GM12878 (cell line): ENCODE data around the gene DNMT3A. TPM values are rescaled to one million over a fixed set of nuclear protein-coding genes. Genes with fewer than 3 reads are reported as not detected.

Experiments
- ATF7 ChIP-seq: fragments of 450-650 bp; IDR thresholded peaks from 2 replicates; pipeline ENCODE4 v1.6.1; 2016; ENCODE audit warnings: low read depth, mild to moderate bottlenecking
- CHD2 ChIP-seq: IDR thresholded peaks from 2 replicates; pipeline ENCODE4 v1.6.1; 2011; ENCODE audit warnings: low read depth, low read length, improper control_type of control experiment, borderline replicate concordance
- CUX1 ChIP-seq: IDR thresholded peaks from 2 replicates; pipeline ENCODE4 v1.6.1; 2012; ENCODE audit warnings: improper control_type of control experiment, low read depth, low read length; ENCODE audit not compliant: insufficient replicate concordance
- HSF1 ChIP-seq: fragments of 150-350 bp; IDR thresholded peaks from 2 replicates; pipeline ENCODE4 v1.6.1; 2014; ENCODE audit warnings: mild to moderate bottlenecking, low read depth, low read length
- IKZF1 ChIP-seq: fragments of 450-650 bp; conservative IDR thresholded peaks from 2 replicates; pipeline ENCODE4 v1.6.1; 2017; ENCODE audit warnings: antibody characterized with exemption, mild to moderate bottlenecking
- JUNB ChIP-seq: IDR thresholded peaks from 2 replicates; pipeline ENCODE4 v1.6.1; 2016; ENCODE audit warnings: antibody characterized with exemption, mild to moderate bottlenecking
- MTA2 ChIP-seq: fragments of 450-650 bp; IDR thresholded peaks from 2 replicates; pipeline ENCODE4 v1.6.1; 2016; ENCODE audit warnings: low read depth, mild to moderate bottlenecking, moderate library complexity
- NR2C2 ChIP-seq: IDR thresholded peaks from 2 replicates; pipeline ENCODE4 v1.6.1; 2011; ENCODE audit warnings: borderline replicate concordance, low read depth; ENCODE audit not compliant: control insufficient read depth, insufficient read length
- PAX8 ChIP-seq: fragments of 450-650 bp; IDR thresholded peaks from 2 replicates; pipeline ENCODE4 v1.6.1; 2017; ENCODE audit warnings: mild to moderate bottlenecking, moderate library complexity
- PKNOX1 ChIP-seq: fragments of 450-650 bp; IDR thresholded peaks from 2 replicates; pipeline ENCODE4 v1.6.1; 2016; ENCODE audit warnings: mild to moderate bottlenecking
- SP1 ChIP-seq: IDR thresholded peaks from one replicate; pipeline ENCODE4 v1.6.1; 2011; ENCODE audit warnings: low read depth, low read length
- TCF12 ChIP-seq: IDR thresholded peaks from 2 replicates; pipeline ENCODE4 v1.6.1; 2011; ENCODE audit warnings: low read depth, mild to moderate bottlenecking, low read length
- TCF7 ChIP-seq: IDR thresholded peaks from 2 replicates; pipeline ENCODE4 v1.6.1; 2014; ENCODE audit warnings: antibody characterized with exemption, borderline replicate concordance
- YY1 ChIP-seq: IDR thresholded peaks from 2 replicates; pipeline ENCODE4 v1.6.1; 2011; ENCODE audit warnings: low read depth, mild to moderate bottlenecking, low read length
- polyA plus RNA-seq, 11 experiments: library from polyadenylated mRNA; depleted of rRNA in 4 of 11; unstranded in 6 of 11; stranded (reverse) in 5 of 11; fragments of >200 nt; fragmentation: Nextera tagmentation in 4 of 11; fragmentation: Illumina TruSeq in 1 of 11; extraction: Ambion mirVana in 4 of 11; extraction: Trizol in 1 of 11; gene quantifications; 1 replicate in 1 of 11; 2 replicates in 10 of 11; pipeline versions ENCODE4 v1.2.1 to v1.2.3, GENCODE V29; 2011 to 2016; ENCODE audit warnings: inconsistent platforms in 2 of 11, missing spikeins in 2 of 11, low read depth in 1 of 11
- total RNA-seq, 4 experiments: library from RNA; depleted of rRNA in 3 of 4; stranded (reverse); fragments of >200 nt in 3 of 4; fragmentation: Illumina TruSeq in 1 of 4; extraction: Trizol in 1 of 4; gene quantifications; 2 replicates each; pipeline versions ENCODE4 v1.2.1 to v1.2.3, GENCODE V29; 2013 to 2021
- TF ChIP-seq, protein P1 (sequence below): fragments of 450-650 bp; IDR thresholded peaks from 2 replicates; pipeline ENCODE4 v1.6.1; 2017; ENCODE audit warnings: borderline replicate concordance
- TF ChIP-seq, protein P2 (sequence below): fragments of 450-650 bp; IDR thresholded peaks from 2 replicates; pipeline ENCODE4 v1.6.1; 2017; ENCODE audit warnings: mild to moderate bottlenecking, moderate library complexity

The DNMT3A gene
- total and polyA plus RNA-seq, 10 of the 15 experiments (the other 5 are each of a cell fraction or from before 2014, with no cell fraction given): 7.4 to 51.6 (median 17.4) TPM

DNA sequence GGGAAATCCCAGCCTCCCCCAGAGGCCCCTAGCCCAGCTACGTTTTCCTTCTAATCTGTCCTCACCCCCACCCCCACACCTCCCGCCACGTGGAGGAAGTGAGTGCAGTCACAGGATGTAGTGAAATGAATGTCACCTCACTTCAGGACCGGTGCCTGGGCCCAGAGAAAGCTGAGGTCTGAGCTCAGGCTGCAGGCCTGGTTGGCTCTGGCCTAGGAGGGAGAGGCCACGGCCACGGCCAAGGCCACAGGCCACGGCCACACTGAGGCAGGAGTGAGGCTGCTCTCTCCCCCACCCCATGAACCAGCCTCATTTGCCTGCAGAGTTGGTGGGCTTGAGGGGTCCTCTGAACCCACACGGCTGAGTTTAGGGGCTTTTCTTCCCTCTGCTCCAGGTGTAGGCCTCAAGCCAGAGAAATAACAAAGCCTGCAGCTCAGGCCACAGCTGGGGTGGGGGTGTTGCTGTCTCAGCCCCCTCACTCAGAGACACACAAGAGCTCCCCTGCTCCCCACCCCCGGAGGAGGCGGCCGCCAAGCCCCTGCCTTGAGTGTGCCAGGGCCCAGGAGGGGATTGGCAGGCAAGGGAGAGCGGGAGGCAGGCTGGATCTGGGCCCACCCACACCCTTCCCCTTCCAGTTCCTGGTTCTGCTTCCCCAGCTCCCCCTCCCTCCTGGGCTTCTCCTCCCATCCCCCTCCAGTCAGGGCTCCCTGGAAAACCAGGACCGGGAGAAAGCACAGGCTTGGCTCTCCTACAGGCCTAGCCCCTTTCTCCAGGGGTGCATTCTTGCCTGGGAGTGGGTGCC, 27.0 kb downstream of the DNMT3A start (continued):
- no peak for TF ChIP-seq CUX1
- no peak for TF ChIP-seq TCF7
- TF ChIP-seq, protein P1, sequence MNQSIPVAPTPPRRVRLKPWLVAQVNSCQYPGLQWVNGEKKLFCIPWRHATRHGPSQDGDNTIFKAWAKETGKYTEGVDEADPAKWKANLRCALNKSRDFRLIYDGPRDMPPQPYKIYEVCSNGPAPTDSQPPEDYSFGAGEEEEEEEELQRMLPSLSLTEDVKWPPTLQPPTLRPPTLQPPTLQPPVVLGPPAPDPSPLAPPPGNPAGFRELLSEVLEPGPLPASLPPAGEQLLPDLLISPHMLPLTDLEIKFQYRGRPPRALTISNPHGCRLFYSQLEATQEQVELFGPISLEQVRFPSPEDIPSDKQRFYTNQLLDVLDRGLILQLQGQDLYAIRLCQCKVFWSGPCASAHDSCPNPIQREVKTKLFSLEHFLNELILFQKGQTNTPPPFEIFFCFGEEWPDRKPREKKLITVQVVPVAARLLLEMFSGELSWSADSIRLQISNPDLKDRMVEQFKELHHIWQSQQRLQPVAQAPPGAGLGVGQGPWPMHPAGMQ: no peak
- no peak for TF ChIP-seq HSF1
- TF ChIP-seq SP1: peak; percentile 24
- 0 out of 2 replicates have a peak, but pooled peaks have one; percentile 34 for TF ChIP-seq YY1
- TF ChIP-seq IKZF1: peak; percentile 42; the same call in 1 of the 2 replicates
- peak; percentile 81 for TF ChIP-seq JUNB
- no peak for TF ChIP-seq PKNOX1
- peak; percentile 29; the same call in 1 of the 2 replicates for TF ChIP-seq MTA2
- no peak for TF ChIP-seq PAX8
- TF ChIP-seq NR2C2: no peak
- TF ChIP-seq CHD2: peak; percentile 49; the same call in 1 of the 2 replicates
- no peak for TF ChIP-seq ATF7
- TF ChIP-seq, protein P2, sequence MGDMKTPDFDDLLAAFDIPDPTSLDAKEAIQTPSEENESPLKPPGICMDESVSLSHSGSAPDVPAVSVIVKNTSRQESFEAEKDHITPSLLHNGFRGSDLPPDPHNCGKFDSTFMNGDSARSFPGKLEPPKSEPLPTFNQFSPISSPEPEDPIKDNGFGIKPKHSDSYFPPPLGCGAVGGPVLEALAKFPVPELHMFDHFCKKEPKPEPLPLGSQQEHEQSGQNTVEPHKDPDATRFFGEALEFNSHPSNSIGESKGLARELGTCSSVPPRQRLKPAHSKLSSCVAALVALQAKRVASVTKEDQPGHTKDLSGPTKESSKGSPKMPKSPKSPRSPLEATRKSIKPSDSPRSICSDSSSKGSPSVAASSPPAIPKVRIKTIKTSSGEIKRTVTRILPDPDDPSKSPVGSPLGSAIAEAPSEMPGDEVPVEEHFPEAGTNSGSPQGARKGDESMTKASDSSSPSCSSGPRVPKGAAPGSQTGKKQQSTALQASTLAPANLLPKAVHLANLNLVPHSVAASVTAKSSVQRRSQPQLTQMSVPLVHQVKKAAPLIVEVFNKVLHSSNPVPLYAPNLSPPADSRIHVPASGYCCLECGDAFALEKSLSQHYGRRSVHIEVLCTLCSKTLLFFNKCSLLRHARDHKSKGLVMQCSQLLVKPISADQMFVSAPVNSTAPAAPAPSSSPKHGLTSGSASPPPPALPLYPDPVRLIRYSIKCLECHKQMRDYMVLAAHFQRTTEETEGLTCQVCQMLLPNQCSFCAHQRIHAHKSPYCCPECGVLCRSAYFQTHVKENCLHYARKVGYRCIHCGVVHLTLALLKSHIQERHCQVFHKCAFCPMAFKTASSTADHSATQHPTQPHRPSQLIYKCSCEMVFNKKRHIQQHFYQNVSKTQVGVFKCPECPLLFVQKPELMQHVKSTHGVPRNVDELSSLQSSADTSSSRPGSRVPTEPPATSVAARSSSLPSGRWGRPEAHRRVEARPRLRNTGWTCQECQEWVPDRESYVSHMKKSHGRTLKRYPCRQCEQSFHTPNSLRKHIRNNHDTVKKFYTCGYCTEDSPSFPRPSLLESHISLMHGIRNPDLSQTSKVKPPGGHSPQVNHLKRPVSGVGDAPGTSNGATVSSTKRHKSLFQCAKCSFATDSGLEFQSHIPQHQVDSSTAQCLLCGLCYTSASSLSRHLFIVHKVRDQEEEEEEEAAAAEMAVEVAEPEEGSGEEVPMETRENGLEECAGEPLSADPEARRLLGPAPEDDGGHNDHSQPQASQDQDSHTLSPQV: no peak
- 0 out of 2 replicates have a peak, but pooled peaks have one; percentile 21 for TF ChIP-seq TCF12
